ENCODE data around the gene ABCD1.
"Not testable (repeated sequence)": the region's sequence is repeated elsewhere in the genome, so short reads cannot be mapped to it uniquely, and the experiment has no call there.

ABCD1 gene

DNA sequence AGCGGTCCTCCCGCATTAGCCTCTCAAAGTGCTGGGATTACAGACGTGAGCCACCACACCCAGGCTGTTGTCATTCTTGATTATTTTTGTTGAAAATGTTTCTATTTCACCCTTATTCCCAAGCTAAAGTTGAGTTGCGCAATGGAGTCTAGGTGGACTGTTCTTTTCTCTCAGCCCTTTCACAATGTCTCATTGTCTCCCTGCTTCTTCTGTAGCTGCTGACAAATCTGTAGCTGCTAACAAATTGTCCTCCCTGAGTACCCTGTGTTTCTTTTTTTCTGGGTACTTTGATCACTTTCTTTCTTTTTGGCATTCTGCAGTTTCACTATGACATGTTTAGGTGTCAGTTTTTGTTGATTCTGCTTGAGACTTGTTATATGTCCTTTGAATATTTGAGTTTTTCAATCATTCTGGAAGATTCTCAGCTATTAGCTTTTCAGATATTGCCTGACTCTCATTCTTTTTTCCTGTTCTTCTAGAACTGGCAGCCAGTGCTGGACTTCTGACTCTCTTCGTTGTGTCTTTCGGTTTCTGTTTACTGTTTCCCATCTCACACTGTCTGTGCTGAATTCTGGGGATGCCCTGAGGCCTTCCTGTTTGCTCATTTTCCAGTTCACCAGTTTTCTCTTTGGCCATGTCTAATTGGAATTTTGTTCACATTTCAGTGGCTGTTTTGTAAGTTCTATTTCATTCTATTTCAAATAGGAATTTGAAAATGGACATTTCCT is 6.6 kb downstream of the ABCD1 start:
- no peak for TF ChIP-seq POLR2A (IDR thresholded peaks at IDR 0.05; ENCODE audit: low read depth, low read length)
- DNase-seq (ENCODE audit: insufficient read length, low spot score): no peak
- no peak for FAIRE-seq

- FAIRE-seq (no peak), DNase-seq (ENCODE audit: insufficient read length, low spot score) (no peak)
- TF ChIP-seq POLR2A (IDR thresholded peaks at IDR 0.05; ENCODE audit: low read depth, low read length): no peak
Observed at GRCh38 chrX:153731845-153732215, 7.2 kb downstream of the ABCD1 start.

GRCh38 chrX:153732401-153732800 is 7.7 kb downstream of the ABCD1 start:
- peak; percentile 59 for DNase-seq (ENCODE audit: insufficient read length, low spot score)
- TF ChIP-seq POLR2A (IDR thresholded peaks at IDR 0.05; ENCODE audit: low read depth, low read length): no peak
- FAIRE-seq: no peak

GRCh38 chrX:153733651-153734240 is 9.1 kb downstream of the ABCD1 start:
- no peak for FAIRE-seq
- no peak for TF ChIP-seq POLR2A (IDR thresholded peaks at IDR 0.05; ENCODE audit: low read depth, low read length)
- DNase-seq (ENCODE audit: insufficient read length, low spot score): no peak

GRCh38 chrX:153734871-153735270 is 10.2 kb downstream of the ABCD1 start:
- FAIRE-seq (no peak), DNase-seq (ENCODE audit: insufficient read length, low spot score) (no peak)
- TF ChIP-seq POLR2A (IDR thresholded peaks at IDR 0.05; ENCODE audit: low read depth, low read length): no peak

DNA sequence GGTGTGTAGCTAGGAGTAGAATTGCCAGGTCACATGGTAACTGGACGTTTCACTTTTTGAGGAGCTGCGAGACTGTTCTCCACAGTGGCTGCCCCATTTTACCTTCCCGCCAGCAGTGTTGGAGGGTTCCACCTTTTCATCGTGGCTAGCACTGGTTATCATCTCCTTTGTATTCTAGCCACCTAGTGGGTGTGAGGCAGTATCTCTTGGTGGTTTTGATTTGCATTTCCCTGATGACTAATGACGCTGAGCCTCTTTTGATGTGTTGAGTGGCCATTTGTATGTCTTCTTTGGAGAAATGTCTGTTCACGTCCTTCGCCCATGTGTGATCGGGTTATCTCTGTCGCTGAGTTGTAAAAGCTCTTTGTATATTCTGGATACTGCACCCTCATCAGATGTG is 10.6 kb downstream of the ABCD1 start:
- no peak for DNase-seq (ENCODE audit: insufficient read length, low spot score)
- no peak for TF ChIP-seq POLR2A (IDR thresholded peaks at IDR 0.05; ENCODE audit: low read depth, low read length)
- FAIRE-seq: no peak

GRCh38 chrX:153736071-153736820 is 11.6 kb downstream of the ABCD1 start:
- no peak for DNase-seq (ENCODE audit: insufficient read length, low spot score)
- FAIRE-seq: no peak
- no peak for TF ChIP-seq POLR2A (IDR thresholded peaks at IDR 0.05; ENCODE audit: low read depth, low read length)

DNA sequence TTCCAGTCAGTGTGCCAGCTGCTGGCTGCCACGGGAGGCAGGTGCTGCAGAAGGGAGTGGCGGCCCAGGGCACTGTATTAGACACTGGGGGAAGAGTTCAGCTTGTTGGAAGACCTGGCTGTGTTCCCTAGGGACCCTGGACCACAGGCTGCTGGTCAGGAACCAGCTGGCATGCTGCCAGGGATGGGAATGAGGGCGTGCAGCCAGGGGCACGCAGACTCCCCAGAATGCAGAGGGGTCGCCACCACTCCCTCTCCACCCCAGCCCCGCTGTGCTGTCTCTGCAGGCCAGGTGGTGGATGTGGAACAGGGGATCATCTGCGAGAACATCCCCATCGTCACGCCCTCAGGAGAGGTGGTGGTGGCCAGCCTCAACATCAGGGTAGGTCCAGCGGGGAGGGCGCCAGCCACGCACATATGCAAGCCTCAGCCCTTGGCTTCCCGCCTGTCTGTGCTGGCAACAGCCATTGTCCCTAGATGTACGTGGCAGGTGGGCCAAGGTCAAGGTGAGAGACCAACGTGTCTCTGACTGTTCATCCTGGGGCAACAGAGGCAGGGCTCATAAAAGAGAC is 12.3 kb downstream of the ABCD1 start:
- no peak for FAIRE-seq

DNA sequence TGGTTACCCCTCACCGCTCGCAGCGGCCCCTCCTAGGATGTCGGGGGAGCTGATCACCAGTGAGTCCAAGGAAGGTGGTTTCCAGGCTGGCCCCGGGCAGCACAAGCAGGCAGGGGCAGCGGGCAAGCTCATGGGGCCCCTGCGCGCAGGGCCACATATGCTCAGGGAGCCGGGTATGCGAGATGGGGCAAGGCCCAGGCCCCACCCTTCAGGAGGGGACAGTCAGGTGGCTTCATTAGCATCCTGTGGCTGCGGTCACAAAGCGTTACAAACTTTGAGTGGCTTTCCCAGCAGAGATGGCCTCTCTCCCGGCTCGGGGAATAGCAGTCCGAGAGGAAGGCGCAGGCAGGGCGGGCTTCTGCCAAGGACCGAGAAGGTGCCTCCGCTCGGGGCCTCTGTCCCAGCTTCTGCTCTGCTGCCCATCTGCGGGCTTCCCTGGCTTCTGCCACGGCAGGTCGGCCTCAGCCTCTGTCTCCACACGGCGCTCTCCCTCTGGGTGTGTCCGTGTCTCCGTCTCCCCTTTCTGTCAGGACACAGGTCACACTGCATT is 13.5 kb downstream of the ABCD1 start:
- TF ChIP-seq POLR2A (IDR thresholded peaks at IDR 0.05; ENCODE audit: low read depth, low read length): no peak
- FAIRE-seq (no peak), DNase-seq (ENCODE audit: insufficient read length, low spot score) (no peak)

More for the DNA sequence above, 12.3 kb downstream of the ABCD1 start:
- no peak for DNase-seq (ENCODE audit: insufficient read length, low spot score)
- no peak for TF ChIP-seq POLR2A (IDR thresholded peaks at IDR 0.05; ENCODE audit: low read depth, low read length)

GRCh38 chrX:153739754-153740486 is 15.3 kb downstream of the ABCD1 start:
- TF ChIP-seq POLR2A (IDR thresholded peaks at IDR 0.05; ENCODE audit: low read depth, low read length): no peak
- no peak for DNase-seq (ENCODE audit: insufficient read length, low spot score)
- FAIRE-seq: no peak

DNA sequence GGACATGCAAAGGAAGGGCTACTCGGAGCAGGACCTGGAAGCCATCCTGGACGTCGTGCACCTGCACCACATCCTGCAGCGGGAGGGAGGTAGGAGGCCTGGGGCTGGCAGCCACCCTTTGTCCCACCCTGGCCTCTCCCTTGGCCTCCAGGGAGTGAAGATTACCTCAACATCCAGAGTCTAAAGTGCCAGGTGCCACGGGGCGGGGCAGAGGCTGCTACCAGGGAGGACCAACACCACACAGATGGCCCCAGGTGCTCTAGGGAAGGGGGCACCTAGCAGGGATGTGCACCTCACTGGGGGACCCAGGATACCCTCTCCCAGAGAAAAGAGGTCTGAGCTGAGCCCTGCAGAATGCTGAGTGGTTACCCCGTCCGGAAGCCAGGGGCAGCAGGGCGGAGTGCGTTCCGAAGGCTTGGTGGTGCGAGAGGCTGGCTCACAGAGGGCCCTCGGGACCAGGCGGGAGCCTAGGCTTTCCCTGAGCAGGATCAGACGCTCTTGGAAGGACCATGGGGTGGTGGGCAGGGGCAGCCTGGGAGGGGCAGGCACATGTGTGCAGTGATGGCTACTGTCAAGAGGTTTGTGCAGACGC is 16.1 kb downstream of the ABCD1 start:
- FAIRE-seq (no peak), DNase-seq (ENCODE audit: insufficient read length, low spot score) (no peak)
- TF ChIP-seq POLR2A (IDR thresholded peaks at IDR 0.05; ENCODE audit: low read depth, low read length): no peak

- no peak for TF ChIP-seq POLR2A (IDR thresholded peaks at IDR 0.05; ENCODE audit: low read depth, low read length)
- DNase-seq (ENCODE audit: insufficient read length, low spot score) (no peak), FAIRE-seq (no peak)
Observed at GRCh38 chrX:153741446-153741845, 16.8 kb downstream of the ABCD1 start.

DNA sequence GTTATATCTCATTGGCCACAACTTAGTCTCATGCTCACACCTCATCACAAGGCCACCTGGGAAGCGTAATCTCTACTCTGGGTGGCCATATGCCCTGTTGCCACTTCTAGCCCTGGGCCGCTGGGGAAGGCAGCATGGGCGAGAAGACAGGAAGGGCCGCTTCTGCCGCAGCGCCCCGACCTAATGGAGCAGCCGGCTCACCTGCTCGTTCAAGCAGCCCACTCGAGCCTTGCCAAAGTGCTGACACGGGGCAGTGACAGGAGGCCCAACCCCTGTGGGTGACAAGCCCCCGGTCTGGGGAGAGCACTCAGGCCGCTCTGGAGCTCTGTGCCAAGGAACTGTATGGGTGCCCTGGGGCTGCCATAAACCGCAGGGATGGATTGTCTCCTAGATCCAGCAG is 17.5 kb downstream of the ABCD1 start:
- not testable (repeated sequence) for FAIRE-seq; DNase-seq (ENCODE audit: insufficient read length, low spot score)

DNA sequence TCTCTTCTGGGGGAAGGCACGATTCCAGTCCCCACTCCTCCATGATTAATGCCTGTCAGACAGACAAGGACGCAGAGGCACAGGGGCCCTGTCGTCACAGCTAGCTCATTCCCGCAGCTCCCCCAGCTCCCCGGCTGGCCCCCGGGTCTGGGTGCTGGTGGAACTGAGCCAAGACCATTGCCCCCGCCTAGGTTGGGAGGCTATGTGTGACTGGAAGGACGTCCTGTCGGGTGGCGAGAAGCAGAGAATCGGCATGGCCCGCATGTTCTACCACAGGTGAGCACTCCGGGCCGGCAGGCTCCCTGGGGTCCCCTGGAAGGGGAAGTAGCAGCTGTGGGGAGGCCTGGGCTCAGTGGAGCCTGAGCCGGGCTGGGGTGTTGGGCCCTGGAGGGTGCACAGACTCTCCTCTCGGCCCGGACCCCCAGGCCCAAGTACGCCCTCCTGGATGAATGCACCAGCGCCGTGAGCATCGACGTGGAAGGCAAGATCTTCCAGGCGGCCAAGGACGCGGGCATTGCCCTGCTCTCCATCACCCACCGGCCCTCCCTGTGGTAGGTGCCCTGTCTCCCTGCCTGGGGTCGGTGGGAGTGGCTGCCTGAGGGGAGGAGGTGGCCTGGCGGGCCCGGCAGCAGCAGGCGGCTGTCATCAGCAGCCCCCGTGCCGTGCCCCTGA is 18.3 kb downstream of the ABCD1 start:
- not testable (repeated sequence) for FAIRE-seq; DNase-seq (ENCODE audit: insufficient read length, low spot score)

DNA sequence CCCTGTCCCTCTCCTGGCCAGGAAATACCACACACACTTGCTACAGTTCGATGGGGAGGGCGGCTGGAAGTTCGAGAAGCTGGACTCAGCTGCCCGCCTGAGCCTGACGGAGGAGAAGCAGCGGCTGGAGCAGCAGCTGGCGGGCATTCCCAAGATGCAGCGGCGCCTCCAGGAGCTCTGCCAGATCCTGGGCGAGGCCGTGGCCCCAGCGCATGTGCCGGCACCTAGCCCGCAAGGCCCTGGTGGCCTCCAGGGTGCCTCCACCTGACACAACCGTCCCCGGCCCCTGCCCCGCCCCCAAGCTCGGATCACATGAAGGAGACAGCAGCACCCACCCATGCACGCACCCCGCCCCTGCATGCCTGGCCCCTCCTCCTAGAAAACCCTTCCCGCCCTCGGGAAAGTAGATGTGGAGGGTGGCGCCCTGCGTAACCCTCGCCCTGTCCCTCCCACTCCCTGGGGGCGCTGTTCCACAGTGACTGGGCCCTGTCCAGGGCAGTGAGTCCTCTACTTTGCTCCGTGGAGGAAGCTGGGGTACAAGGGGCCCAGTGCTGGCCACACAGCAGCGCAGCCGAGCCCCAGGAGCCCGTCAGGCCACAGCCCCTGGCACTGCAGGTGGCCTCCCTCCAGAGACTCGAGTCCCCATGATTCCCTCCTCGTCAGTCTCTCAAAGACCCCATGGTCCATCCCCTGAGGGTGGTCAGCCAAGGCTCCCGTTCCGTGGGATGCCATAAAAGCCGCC is 19.0 kb downstream of the ABCD1 start:
- DNase-seq (ENCODE audit: insufficient read length, low spot score); FAIRE-seq: not testable (repeated sequence)
